ENCODE data around the gene RAP1GAP2.

DNA sequence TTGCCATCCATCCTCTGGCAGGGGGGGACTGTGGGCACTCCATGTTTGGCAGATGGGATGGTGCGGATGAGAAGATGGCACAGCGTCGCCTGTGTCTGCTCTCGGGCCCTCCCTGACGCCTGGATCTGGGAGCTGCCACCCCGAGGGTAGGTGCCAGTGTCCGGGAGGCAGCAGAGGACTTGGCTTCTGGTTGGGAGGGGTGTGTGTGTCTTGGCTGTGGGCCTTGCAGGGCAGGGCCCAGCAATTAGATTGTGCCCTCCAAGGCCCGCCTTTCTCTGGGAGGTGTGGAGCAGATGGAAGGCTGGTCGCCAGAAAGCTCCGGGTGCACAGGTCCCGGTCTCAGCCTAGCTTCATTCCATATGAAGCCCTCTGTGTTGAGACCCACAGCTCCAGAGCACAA is 1.4 kb downstream of the RAP1GAP2 start:
- TF ChIP-seq, protein P1, sequence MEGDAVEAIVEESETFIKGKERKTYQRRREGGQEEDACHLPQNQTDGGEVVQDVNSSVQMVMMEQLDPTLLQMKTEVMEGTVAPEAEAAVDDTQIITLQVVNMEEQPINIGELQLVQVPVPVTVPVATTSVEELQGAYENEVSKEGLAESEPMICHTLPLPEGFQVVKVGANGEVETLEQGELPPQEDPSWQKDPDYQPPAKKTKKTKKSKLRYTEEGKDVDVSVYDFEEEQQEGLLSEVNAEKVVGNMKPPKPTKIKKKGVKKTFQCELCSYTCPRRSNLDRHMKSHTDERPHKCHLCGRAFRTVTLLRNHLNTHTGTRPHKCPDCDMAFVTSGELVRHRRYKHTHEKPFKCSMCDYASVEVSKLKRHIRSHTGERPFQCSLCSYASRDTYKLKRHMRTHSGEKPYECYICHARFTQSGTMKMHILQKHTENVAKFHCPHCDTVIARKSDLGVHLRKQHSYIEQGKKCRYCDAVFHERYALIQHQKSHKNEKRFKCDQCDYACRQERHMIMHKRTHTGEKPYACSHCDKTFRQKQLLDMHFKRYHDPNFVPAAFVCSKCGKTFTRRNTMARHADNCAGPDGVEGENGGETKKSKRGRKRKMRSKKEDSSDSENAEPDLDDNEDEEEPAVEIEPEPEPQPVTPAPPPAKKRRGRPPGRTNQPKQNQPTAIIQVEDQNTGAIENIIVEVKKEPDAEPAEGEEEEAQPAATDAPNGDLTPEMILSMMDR (IDR thresholded peaks at IDR 0.05; ENCODE audit: insufficient read depth, low read depth, low read length), result no peak
- TF ChIP-seq EZH2 (IDR thresholded peaks at IDR 0.05; ENCODE audit: insufficient read depth, low read length), result no peak
